ENCODE measurements around the gene TTC1.

DNA sequence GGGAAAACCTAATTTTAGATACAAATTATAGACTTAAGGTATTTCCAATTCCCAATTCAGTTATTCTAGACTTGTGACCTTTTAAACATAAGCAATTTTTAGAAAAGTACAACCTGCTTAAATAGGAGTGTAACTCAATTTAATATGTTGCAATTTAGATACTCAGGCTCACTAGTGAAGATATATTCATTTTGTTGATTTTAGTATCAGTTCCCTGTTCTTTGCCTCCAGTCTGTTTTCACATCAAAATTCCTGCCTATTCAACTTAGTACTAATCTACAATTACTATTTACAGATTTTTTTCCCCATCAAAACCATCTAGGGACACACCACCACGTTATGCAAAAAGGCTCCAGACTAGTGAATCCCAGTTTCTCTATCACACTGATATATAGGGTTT lies 79.9 kb downstream of the TTC1 start:
- TF ChIP-seq POLR2A (IDR thresholded peaks at IDR 0.05; ENCODE audit: low read length) (no peak), GATA1 (IDR thresholded peaks at IDR 0.05; ENCODE audit: low read depth, low read length) (no peak)
